HG03432 (cell line): ENCODE data around the gene SPON2.

ENCODE experiments used
- ATAC-seq: cut with Tn5 transposase; IDR thresholded peaks from one replicate; pipeline ENCODE4 v1.9.1; 2021; ENCODE audit warnings: mild to moderate bottlenecking, moderate library complexity; ENCODE audit not compliant: unreplicated experiment

The SPON2 gene

GRCh38 chr4:1172971-1173757, 781 bp upstream of the SPON2 start:
- ATAC-seq, result no peak

GRCh38 chr4:1171311-1172227, 814 bp downstream of the SPON2 start:
- no peak for ATAC-seq

- no peak for ATAC-seq
These were observed 1.4 kb downstream of the SPON2 start for GRCh38 chr4:1170976-1171310.

GRCh38 chr4:1170156-1170975, 2.0 kb downstream of the SPON2 start:
- no peak for ATAC-seq

- no peak for ATAC-seq
These were observed 2.7 kb downstream of the SPON2 start for GRCh38 chr4:1169691-1170096.

GRCh38 chr4:1169171-1169671, 3.2 kb downstream of the SPON2 start:
- ATAC-seq, result no peak

- ATAC-seq, result no peak
These were observed 3.9 kb downstream of the SPON2 start for GRCh38 chr4:1168191-1169101.

GRCh38 chr4:1167244-1167949, 5.0 kb downstream of the SPON2 start:
- ATAC-seq, result peak; percentile 84

- no peak for ATAC-seq
These were observed 5.7 kb downstream of the SPON2 start for GRCh38 chr4:1166509-1167243.

- ATAC-seq, result no peak
These were observed 7.3 kb downstream of the SPON2 start for GRCh38 chr4:1164956-1165545.

GRCh38 chr4:1164444-1164843, 7.9 kb downstream of the SPON2 start:
- no peak for ATAC-seq

GRCh38 chr4:1164040-1164439, 8.3 kb downstream of the SPON2 start:
- no peak for ATAC-seq

GRCh38 chr4:1160351-1160750, 12.0 kb downstream of the SPON2 start:
- ATAC-seq, result no peak

GRCh38 chr4:1156069-1156468, 16.3 kb downstream of the SPON2 start:
- no peak for ATAC-seq

- ATAC-seq, result no peak
These were observed 17.1 kb downstream of the SPON2 start for GRCh38 chr4:1155314-1155713.

- ATAC-seq, result no peak
These were observed 17.7 kb downstream of the SPON2 start for GRCh38 chr4:1154523-1155182.

- no peak for ATAC-seq
These were observed 18.3 kb downstream of the SPON2 start for GRCh38 chr4:1154126-1154522.

- no peak for ATAC-seq
These were observed 18.8 kb downstream of the SPON2 start for GRCh38 chr4:1153567-1154090.
